ENCODE results near the gene MACC1. TPM values are rescaled to one million over a fixed set of nuclear protein-coding genes. Genes with fewer than 3 reads are reported as not detected.

Gene MACC1
- total and polyA plus RNA-seq, 2 donors (not counting 3 experiments of a cell fraction or from before 2014, with no cell fraction given): not detected

- H3K4me1 ChIP-seq (ENCODE audit: control insufficient read depth, extremely low read depth, insufficient read depth, low read length): no peaks in the 10 kb centered on the region
- H3K9ac ChIP-seq (replicated peaks; ENCODE audit: extremely low read depth, insufficient read depth, low read length): no peak overlapping the region
- H3K27me3 ChIP-seq (ENCODE audit: control insufficient read depth in 2 of 2, insufficient read depth in 2 of 2, low read length in 2 of 2): no peaks in the 10 kb centered on the region
- H3K9me1 ChIP-seq (replicated peaks; ENCODE audit: control insufficient read depth, extremely low read depth, insufficient read depth, low read length): no peaks in the 10 kb centered on the region
- FAIRE-seq: no peak
- ChIA-PET POLR2A (no interaction called here), CTCF (no interaction called here)
- no peaks in the 10 kb centered on the region for H3K79me2 ChIP-seq (ENCODE audit: control insufficient read depth, insufficient read depth, low read length)
- DNase-seq (ENCODE audit: low read depth, low spot score): no peak
- no peaks in the 10 kb centered on the region for H4K20me1 ChIP-seq (replicated peaks; ENCODE audit: control insufficient read depth, extremely low read depth, insufficient read depth, low read length)
- no peak overlapping the region for H3K27ac ChIP-seq (ENCODE audit: insufficient read depth, low read depth, low read length)
- no peaks in the 10 kb centered on the region for H3K36me3 ChIP-seq (ENCODE audit: control insufficient read depth in 2 of 2, extremely low read depth in 1 of 2, insufficient read depth in 2 of 2, low read length in 2 of 2)
- dilution Hi-C loops (cut with MboI; ENCODE audit: extremely low pct_ligation_motif_present, low sequenced_read_pairs): no loop called here
- intact Hi-C loops (cut with micrococcal nuclease): no loop called here
- H3K9me3 ChIP-seq (replicated peaks; ENCODE audit: control insufficient read depth, insufficient read depth, low read length): no peaks in the 10 kb centered on the region
- TF ChIP-seq FOS (IDR thresholded peaks at IDR 0.05; ENCODE audit: borderline replicate concordance, insufficient read depth, low read length): no peak
- no peak for TF ChIP-seq MAX (IDR thresholded peaks at IDR 0.05; ENCODE audit: insufficient read depth, insufficient read length)
- TF ChIP-seq POLR2AphosphoS5 (IDR thresholded peaks at IDR 0.05; ENCODE audit: insufficient read depth, low read depth, low read length): no peak
- no peak for TF ChIP-seq POLR2A (IDR thresholded peaks at IDR 0.05; ENCODE audit: low read depth, low read length)
- no peak for TF ChIP-seq CTCF (IDR thresholded peaks at IDR 0.05; ENCODE audit: extremely low read depth in 1 of 2, insufficient read depth in 1 of 2, low read depth in 1 of 2, low read length in 2 of 2)
- TF ChIP-seq EZH2 (IDR thresholded peaks at IDR 0.05; ENCODE audit: borderline replicate concordance, low read depth, low read length, severe bottlenecking): no peak
- no peak for TF ChIP-seq JUN (IDR thresholded peaks at IDR 0.05; ENCODE audit: borderline replicate concordance, insufficient read depth, insufficient read length, low read depth)
- no peak for TF ChIP-seq MYC (IDR thresholded peaks at IDR 0.05; ENCODE audit: low read depth, low read length)
- TF ChIP-seq GATA2 (IDR thresholded peaks at IDR 0.05; ENCODE audit: insufficient read depth, insufficient read length, low read depth, low read length): no peak
- no peak overlapping the region for H3K4me2 ChIP-seq (ENCODE audit: insufficient read depth, low read length)
- H3K4me3 ChIP-seq (replicated peaks in 1 of 3; ENCODE audit: insufficient read depth in 1 of 3, low read depth in 1 of 3, low read length in 3 of 3): no peak overlapping the region
- no peak overlapping the region for H2AFZ ChIP-seq (ENCODE audit: low read depth, low read length)
- BruUV-seq (replicated peaks): no TSS peak
Observed at GRCh38 chr7:20249376-20249775, 32.2 kb upstream of the MACC1 start.
